CD4-positive, alpha-beta memory T cell (primary cell): ENCODE data around the gene HAVCR1. TPM values are rescaled to one million over a fixed set of nuclear protein-coding genes. Genes with fewer than 3 reads are reported as not detected.
"Not testable (repeated sequence)": the region's sequence is repeated elsewhere in the genome, so short reads cannot be mapped to it uniquely, and the experiment has no call there.

Experiments
- CTCF ChIA-PET: fragments of 350-600 bp; sonication (Branson Sonifier 250); formaldehyde crosslinking; loops from one replicate; lab custom pipeline; 2021; ENCODE audit warnings: inconsistent platforms; ENCODE audit not compliant: partially characterized antibody; lab: Charles Lee
- POLR2A ChIA-PET: fragments of 350-600 bp; sonication (Branson Sonifier 250); formaldehyde crosslinking; loops from one replicate; lab custom pipeline; 2021; ENCODE audit not compliant: partially characterized antibody; lab: Charles Lee
- DNase-seq, 5 donors: peaks; one replicate each; pipeline versions ENCODE4 v3.0.0 to v3.0.0-alpha.2; 2020 to 2022; ENCODE audit warnings: mixed read lengths in 1 of 5
- H3K27ac ChIP-seq: one replicate; pipeline ENCODE4 v1.7.0; 2013; ENCODE audit warnings: low read depth, low read length
- H3K27me3 ChIP-seq: 2 replicates; pipeline ENCODE4 v1.7.0; 2013; ENCODE audit warnings: mild to moderate bottlenecking, low read length, moderate library complexity; ENCODE audit not compliant: insufficient read depth
- H3K36me3 ChIP-seq: 2 replicates; pipeline ENCODE4 v1.7.0; 2013; ENCODE audit warnings: mild to moderate bottlenecking, low read length, moderate library complexity; ENCODE audit not compliant: insufficient read depth
- H3K4me1 ChIP-seq: 2 replicates; pipeline ENCODE4 v1.7.0; 2013; ENCODE audit warnings: mild to moderate bottlenecking, low read length, moderate library complexity; ENCODE audit not compliant: insufficient read depth
- H3K4me3 ChIP-seq, 2 donors: one replicate each; pipeline ENCODE4 v1.7.0; 2013; ENCODE audit warnings: low read length in 2 of 2, mild to moderate bottlenecking in 1 of 2
- H3K9me3 ChIP-seq, 2 donors: one replicate each; pipeline ENCODE4 v1.7.0; 2013; ENCODE audit warnings: low read length in 2 of 2, control low read depth in 1 of 2; ENCODE audit not compliant: control insufficient read depth in 1 of 2
- H3K27ac Mint-ChIP-seq, 7 donors: one replicate each; pipeline ENCODE4 v1.8.0; 2020 to 2021; ENCODE audit warnings: mixed read lengths in 7 of 7, mild to moderate bottlenecking in 6 of 7, inconsistent platforms in 3 of 7, moderate library complexity in 3 of 7
- H3K27me3 Mint-ChIP-seq, 2 donors: one replicate each; pipeline ENCODE4 v1.8.0; 2020 to 2021; ENCODE audit warnings: mixed read lengths in 2 of 2
- H3K36me3 Mint-ChIP-seq, 2 donors: one replicate each; pipeline ENCODE4 v1.8.0; 2020 to 2021; ENCODE audit warnings: mixed read lengths in 2 of 2, inconsistent platforms in 1 of 2, mild to moderate bottlenecking in 1 of 2
- H3K4me1 Mint-ChIP-seq, 4 donors: one replicate each; pipeline ENCODE4 v1.8.0; 2020 to 2021; ENCODE audit warnings: mixed read lengths in 4 of 4, mild to moderate bottlenecking in 1 of 4
- H3K4me3 Mint-ChIP-seq, 8 donors: one replicate each; pipeline ENCODE4 v1.8.0; 2020 to 2021; ENCODE audit warnings: mixed read lengths in 8 of 8, mild to moderate bottlenecking in 7 of 8, moderate library complexity in 6 of 8, inconsistent platforms in 3 of 8
- H3K9me3 Mint-ChIP-seq, 8 donors: one replicate each; pipeline ENCODE4 v1.8.0; 2020 to 2021; ENCODE audit warnings: mixed read lengths in 8 of 8, mild to moderate bottlenecking in 5 of 8, inconsistent platforms in 3 of 8, moderate library complexity in 1 of 8
- intact Hi-C: fragments of 100-400 bp; cut with micrococcal nuclease; formaldehyde crosslinking; loops from one replicate; pipeline ENCODE4 v1.15.1; 2023
- polyA plus RNA-seq, 2 donors: library from polyadenylated mRNA; unstranded; fragments of 300-500 nt; fragmentation: Illumina TruSeq; gene quantifications; one replicate each; pipeline ENCODE4 v1.2.3, GENCODE V29; 2021
- total RNA-seq, 2 experiments: library from RNA; stranded (reverse); gene quantifications; one replicate each; pipeline ENCODE4 v1.2.3, GENCODE V29; 2021

Gene HAVCR1
- total and polyA plus RNA-seq, 4 experiments from 2014 or later = 0.91 to 10.1 (median 3.3) TPM

DNA sequence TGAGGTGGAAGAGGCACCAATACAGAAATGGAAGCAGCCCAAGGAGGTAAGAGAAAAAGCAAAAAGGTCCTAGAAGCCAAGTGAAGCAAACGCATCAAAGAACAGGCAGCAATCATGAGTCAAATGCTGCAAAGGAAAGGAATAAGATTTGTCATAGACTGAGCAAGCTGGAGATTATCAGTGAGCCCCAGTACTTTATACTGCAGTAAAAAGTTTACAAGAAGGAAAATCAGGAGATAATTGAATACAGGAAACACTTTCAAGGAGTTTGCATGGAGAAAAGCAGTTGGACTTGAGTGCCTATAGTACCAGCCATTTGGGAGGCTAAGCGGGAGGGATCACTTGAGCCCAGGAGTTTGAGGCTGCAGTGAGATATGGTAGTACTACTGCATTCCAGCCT, 7.2 kb upstream of the HAVCR1 start:
- H3K36me3 ChIP-seq = no peaks in the 10 kb centered on the region
- no peaks in the 10 kb centered on the region for H3K27me3 ChIP-seq
- H3K9me3 ChIP-seq = no peaks in the 10 kb centered on the region
- H3K4me3 ChIP-seq = no peak overlapping the region
- intact Hi-C loops = no loop called here
- no peak overlapping the region for H3K27ac ChIP-seq
- no peaks in the 10 kb centered on the region for H3K27me3 Mint-ChIP-seq
- no peak overlapping the region for H3K27ac Mint-ChIP-seq
- H3K4me1 ChIP-seq = no peaks in the 10 kb centered on the region
- ChIA-PET CTCF (no interaction called here), POLR2A (no interaction called here)
- peaks cover 0 to 2% (median 0%) of the 10 kb centered on the region in 8 donors for H3K9me3 Mint-ChIP-seq
- no peak overlapping the region for H3K4me3 Mint-ChIP-seq
- H3K4me1 Mint-ChIP-seq = no peaks in the 10 kb centered on the region
- DNase-seq = no peak
- no peaks in the 10 kb centered on the region for H3K36me3 Mint-ChIP-seq

DNA sequence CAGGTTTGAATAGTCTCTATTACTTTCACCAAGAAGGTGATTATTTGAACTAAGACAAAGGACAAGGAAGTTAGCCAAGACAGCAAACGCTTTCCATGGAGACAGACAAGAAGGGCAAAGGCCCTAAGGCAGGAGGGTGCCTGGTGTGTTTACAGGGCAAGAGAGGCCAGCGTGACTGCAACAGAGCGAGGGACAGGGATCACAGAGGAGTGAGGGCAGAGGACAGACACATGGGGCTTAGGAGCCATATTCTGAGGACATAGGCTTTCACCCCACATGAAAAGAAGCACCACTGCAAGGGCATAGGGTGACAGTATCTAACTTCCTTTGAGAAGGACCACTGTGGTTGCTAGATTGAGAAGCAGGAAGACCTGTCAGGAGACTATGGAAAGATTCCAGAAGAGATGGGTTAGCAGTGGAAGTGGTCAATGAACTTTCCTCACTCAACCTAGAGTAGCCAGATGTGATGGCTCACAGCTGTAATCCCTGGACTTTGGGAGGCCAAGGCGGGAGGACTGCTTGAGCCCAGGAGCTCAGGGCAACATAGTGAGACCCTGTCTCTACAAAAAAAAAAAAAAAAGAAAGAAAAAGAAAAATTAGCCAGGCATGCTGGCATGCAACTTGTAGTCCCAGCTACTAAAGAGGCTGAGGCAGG, 5.0 kb upstream of the HAVCR1 start:
- CTCF ChIA-PET = no interaction called here

DNA sequence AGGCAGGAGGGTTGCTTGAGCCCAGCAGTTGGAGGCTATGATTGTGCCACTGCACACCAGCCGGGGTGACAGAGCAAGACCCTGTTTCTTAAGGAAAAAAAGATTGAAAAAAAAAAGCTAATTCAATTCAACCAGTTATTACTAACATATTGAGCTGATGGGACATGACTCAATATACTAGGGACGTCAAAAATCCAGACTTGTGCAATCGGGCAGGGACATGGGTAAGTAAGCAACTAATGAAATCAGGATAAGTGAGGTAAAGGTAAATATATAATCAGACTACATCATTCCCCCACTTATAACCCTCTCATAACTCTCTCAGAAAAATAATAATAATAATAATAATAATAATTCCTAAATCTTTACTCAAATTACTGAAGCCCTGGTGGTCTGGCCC, 975 bp upstream of the HAVCR1 start:
- Histone ChIP-seq H3K36me3 (no peaks in the 10 kb centered on the region), H3K4me3 (no peak overlapping the region), H3K4me1 (no peaks in the 10 kb centered on the region), H3K9me3 (no peaks in the 10 kb centered on the region), H3K27ac (no peak overlapping the region), H3K27me3 (no peaks in the 10 kb centered on the region)
- POLR2A ChIA-PET = no interaction called here
- no peak overlapping the region for H3K4me3 Mint-ChIP-seq
- CTCF ChIA-PET = no interaction called here
- H3K27ac Mint-ChIP-seq = no peak overlapping the region
- DNase-seq = no peak
- no peaks in the 10 kb centered on the region for H3K27me3 Mint-ChIP-seq
- no peaks in the 10 kb centered on the region for H3K4me1 Mint-ChIP-seq
- peaks cover 0 to 3% (median 0%) of the 10 kb centered on the region in 8 donors for H3K9me3 Mint-ChIP-seq
- H3K36me3 Mint-ChIP-seq = no peaks in the 10 kb centered on the region
- intact Hi-C loops = no loop called here

More for the DNA sequence above, 5.0 kb upstream of the HAVCR1 start:
- Histone ChIP-seq H3K4me1 (no peaks in the 10 kb centered on the region), H3K4me3 (no peak overlapping the region), H3K36me3 (no peaks in the 10 kb centered on the region), H3K27ac (no peak overlapping the region), H3K9me3 (no peaks in the 10 kb centered on the region), H3K27me3 (no peaks in the 10 kb centered on the region)
- POLR2A ChIA-PET = no interaction called here
- H3K4me1 Mint-ChIP-seq = no peaks in the 10 kb centered on the region
- intact Hi-C loops = no loop called here
- no peaks in the 10 kb centered on the region for H3K27me3 Mint-ChIP-seq
- peaks cover 0 to 2% (median 0%) of the 10 kb centered on the region in 8 donors for H3K9me3 Mint-ChIP-seq
- no peak for DNase-seq
- no peaks in the 10 kb centered on the region for H3K36me3 Mint-ChIP-seq
- H3K27ac Mint-ChIP-seq = peak overlapping the region in 2 of 7 donors; percentile 65 to 86
- no peak overlapping the region for H3K4me3 Mint-ChIP-seq

DNA sequence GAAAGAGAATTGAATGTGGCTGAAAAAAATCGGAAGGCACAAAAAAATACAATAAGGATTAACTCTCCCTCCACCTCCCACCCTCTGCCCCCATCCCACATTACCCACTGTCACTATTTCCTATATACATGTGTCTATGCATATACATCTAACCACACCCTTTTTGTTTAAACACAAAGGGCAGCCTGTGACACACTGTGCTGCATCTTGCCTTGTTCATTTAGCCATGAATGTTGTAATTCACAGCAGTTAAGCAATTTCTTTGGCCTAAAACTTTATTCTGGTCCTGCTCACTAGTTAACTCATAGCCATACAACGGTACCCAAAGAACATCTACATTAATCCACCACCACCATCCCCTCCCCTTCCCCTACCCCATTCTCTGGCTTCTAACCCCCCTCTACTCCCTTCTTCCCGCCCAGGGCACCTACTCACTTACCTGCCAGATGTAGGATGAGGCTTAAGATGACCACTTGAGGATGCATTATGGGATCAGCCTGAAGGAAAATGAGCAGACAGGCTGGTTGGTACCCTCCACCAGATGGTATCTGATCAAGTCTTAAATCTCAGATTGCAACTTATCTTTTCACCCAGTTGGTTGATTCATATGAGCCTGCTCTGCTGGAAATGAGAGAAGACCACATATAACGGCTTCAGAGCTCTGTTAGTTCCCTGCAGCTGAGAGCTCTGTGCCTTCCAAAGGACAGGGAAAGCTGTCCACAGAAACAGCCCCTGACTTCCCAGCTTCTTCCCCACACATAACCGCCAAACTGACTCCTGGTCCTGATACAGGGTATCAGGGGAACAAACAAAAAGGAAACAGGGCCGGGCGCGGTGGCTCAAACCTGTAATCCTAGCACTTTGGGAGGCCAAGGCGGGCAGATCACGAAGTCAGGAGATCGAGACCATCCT, 1.2 kb downstream of the HAVCR1 start:
- Mint-ChIP-seq H3K27ac (peak overlapping the region in 1 of 7 donors; percentile 18), H3K27me3 (no peaks in the 10 kb centered on the region), H3K4me1 (no peaks in the 10 kb centered on the region), H3K36me3 (no peaks in the 10 kb centered on the region), H3K9me3 (peaks cover 0 to 1% (median 0%) of the 10 kb centered on the region in 8 donors), H3K4me3 (no peak overlapping the region)
- POLR2A ChIA-PET = no interaction called here
- intact Hi-C loops = no loop called here
- H3K27me3 ChIP-seq = no peaks in the 10 kb centered on the region
- H3K4me1 ChIP-seq = no peaks in the 10 kb centered on the region
- no peak overlapping the region for H3K4me3 ChIP-seq
- no peaks in the 10 kb centered on the region for H3K9me3 ChIP-seq
- CTCF ChIA-PET = no interaction called here
- H3K36me3 ChIP-seq = no peaks in the 10 kb centered on the region
- H3K27ac ChIP-seq = no peak overlapping the region
- no peak for DNase-seq

DNA sequence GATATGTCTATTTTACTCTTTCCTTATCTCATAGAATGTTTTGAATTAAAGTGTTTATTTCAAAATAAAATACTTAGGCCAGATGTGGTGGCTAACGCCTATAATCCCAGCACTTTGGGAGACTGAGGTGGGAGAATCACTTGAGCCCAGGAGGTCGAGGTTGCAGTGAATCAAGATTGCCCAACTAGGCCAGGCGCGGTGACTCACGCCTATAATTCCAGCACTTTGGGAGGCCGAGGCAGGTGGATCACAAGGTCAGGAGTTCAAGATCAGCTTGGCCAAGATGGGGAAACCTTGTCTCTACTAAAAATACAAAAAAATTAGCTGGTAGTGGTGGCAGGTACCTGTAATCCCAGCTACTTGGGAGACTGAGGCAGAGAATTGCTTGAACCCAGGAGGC, 2.1 kb downstream of the HAVCR1 start:
- H3K36me3 Mint-ChIP-seq, H3K4me3 Mint-ChIP-seq, H3K27ac ChIP-seq, intact Hi-C loops, H3K4me1 Mint-ChIP-seq, H3K27me3 Mint-ChIP-seq, H3K4me3 ChIP-seq, H3K9me3 ChIP-seq, H3K4me1 ChIP-seq, H3K27ac Mint-ChIP-seq, H3K9me3 Mint-ChIP-seq, CTCF ChIA-PET, POLR2A ChIA-PET, DNase-seq, H3K36me3 ChIP-seq, H3K27me3 ChIP-seq: not testable (repeated sequence)

DNA sequence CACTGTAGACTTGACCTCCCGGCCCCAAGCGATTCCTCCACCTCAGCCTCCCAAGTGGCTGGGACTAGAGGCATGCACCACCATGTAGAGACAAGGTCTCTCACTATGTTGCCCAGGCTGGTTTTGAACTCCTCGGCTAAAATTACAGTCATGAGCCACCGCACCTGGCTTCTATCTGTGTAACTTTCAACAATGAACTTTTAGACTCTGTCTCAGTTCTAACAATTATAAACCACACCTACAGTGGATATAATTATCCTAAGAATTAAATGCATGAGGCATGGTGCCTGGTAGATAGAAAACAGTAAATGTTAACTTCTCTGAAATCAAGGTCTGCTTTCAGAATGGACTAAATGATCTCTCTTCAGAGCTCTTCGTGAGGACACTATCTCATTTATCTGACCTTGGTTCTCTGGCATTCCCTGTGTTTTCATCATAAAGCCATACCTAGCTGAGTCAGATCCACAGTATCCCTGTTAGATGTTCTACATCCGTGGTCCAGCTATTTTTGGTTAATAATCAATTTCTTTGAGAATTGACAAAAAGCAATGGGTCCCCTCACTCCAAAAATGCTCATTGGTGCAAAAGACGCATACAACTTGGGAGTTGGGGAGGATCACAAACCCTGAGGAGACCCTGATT, 7.2 kb downstream of the HAVCR1 start:
- H3K9me3 ChIP-seq = no peaks in the 10 kb centered on the region
- peaks cover 17% of the 10 kb centered on the region for H3K4me1 ChIP-seq
- H3K4me3 ChIP-seq = no peak overlapping the region
- DNase-seq = no peak
- H3K36me3 Mint-ChIP-seq = peaks cover 0 to 1% of the 10 kb centered on the region in 2 donors
- no peak overlapping the region for H3K27ac ChIP-seq
- POLR2A ChIA-PET = no interaction called here
- CTCF ChIA-PET = no interaction called here
- no peaks in the 10 kb centered on the region for H3K27me3 Mint-ChIP-seq
- intact Hi-C loops = loop anchor here (5.0 kb wide), 1 partner anchor 56 kb away; the partner anchor contains the start of gene HAVCR2
- peaks cover 0 to 2% (median 0%) of the 10 kb centered on the region in 8 donors for H3K9me3 Mint-ChIP-seq
- H3K27ac Mint-ChIP-seq = no peak overlapping the region
- no peaks in the 10 kb centered on the region for H3K36me3 ChIP-seq
- H3K4me3 Mint-ChIP-seq = peak overlapping the region in 1 of 8 donors; percentile 15
- no peaks in the 10 kb centered on the region for H3K27me3 ChIP-seq
- peaks cover 14 to 39% (median 28%) of the 10 kb centered on the region in 4 donors for H3K4me1 Mint-ChIP-seq

DNA sequence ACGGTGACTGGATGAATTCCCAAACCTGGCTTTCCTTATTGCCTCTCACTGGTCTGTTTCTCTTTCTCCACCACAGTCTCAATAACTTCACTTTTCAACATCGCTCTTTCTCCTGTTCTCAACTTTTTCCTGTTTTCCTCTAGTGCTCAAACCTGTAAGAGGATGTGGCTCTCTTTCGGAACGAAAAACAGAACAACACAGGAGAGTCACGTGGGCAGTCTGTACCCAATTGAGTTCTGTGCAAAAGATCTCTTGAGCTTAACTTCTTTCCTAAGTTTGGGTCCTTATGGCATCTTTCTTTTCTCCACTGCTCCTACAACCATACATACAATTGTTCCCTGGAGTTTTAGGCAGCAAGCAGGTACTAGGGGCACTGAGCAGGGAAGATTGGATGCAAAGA, 8.9 kb downstream of the HAVCR1 start:
- intact Hi-C loops = loop anchor here (5.0 kb wide), 1 partner anchor 57 kb away; the partner anchor contains the start of gene HAVCR2
- peak overlapping the region; percentile 18 to 22 for H3K4me3 ChIP-seq
- no peak overlapping the region for H3K27ac ChIP-seq
- CTCF ChIA-PET = interaction anchor here (1.2 to 1.8 kb wide), 2 partner anchors 12 to 23 kb away, joined by 4 to 5 read pairs; no protein-coding TSS in a partner anchor
- no peaks in the 10 kb centered on the region for H3K9me3 ChIP-seq
- H3K36me3 ChIP-seq = no peaks in the 10 kb centered on the region
- H3K4me1 ChIP-seq = peaks cover 17% of the 10 kb centered on the region
- peak in 2 of 5 donors; percentile 7 to 9 for DNase-seq
- Mint-ChIP-seq H3K27ac (peak overlapping the region; percentile 68 to 95 (median 91)), H3K27me3 (no peaks in the 10 kb centered on the region), H3K36me3 (peaks cover 0 to 1% of the 10 kb centered on the region in 2 donors), H3K9me3 (peaks cover 0 to 2% (median 0%) of the 10 kb centered on the region in 8 donors), H3K4me1 (peaks cover 16 to 50% (median 31%) of the 10 kb centered on the region in 4 donors), H3K4me3 (peak overlapping the region; percentile 65 to 87 (median 82))
- no peaks in the 10 kb centered on the region for H3K27me3 ChIP-seq
- POLR2A ChIA-PET = interaction anchor here (1.4 to 2.2 kb wide), 2 partner anchors 93 to 108 kb away, joined by 3 to 12 read pairs; partner anchors contain the start of gene MED7
